B cell (primary cell): Measurements from ENCODE around the gene RGL3.

Experiments used
- EZH2 ChIP-seq: IDR thresholded peaks from 2 replicates; pipeline ENCODE4 v1.6.1; 2012; ENCODE audit warnings: borderline replicate concordance, low read depth, mild to moderate bottlenecking, moderate library complexity, low read length; ENCODE audit not compliant: insufficient read depth, poor library complexity, severe bottlenecking
- TF ChIP-seq, protein P1 (sequence below): fragments of 200-600 bp; IDR thresholded peaks from one replicate; pipeline ENCODE4 v1.8.0; 2022; ENCODE audit warnings: antibody characterized with exemption, mild to moderate bottlenecking

DNA sequence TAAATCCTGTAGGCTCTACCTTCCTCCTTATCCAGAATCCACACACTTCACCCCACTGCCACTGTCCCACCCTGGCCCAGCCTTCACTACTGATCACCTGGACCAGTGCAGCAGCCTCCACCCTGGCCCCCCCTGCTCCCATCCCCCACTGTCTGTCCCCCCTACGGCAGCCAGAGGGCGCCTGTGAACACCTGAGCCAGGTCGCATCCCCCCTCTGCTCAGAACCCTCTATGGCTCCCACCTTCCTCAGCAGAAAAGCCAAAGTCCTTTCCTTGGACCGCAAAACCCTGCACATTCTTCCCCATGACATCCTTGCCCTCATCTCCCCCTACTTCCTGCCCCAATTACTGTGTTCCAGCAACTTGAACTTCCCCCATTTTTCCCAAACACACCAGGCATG is 41.1 kb upstream of the RGL3 start:
- TF ChIP-seq, protein P1, sequence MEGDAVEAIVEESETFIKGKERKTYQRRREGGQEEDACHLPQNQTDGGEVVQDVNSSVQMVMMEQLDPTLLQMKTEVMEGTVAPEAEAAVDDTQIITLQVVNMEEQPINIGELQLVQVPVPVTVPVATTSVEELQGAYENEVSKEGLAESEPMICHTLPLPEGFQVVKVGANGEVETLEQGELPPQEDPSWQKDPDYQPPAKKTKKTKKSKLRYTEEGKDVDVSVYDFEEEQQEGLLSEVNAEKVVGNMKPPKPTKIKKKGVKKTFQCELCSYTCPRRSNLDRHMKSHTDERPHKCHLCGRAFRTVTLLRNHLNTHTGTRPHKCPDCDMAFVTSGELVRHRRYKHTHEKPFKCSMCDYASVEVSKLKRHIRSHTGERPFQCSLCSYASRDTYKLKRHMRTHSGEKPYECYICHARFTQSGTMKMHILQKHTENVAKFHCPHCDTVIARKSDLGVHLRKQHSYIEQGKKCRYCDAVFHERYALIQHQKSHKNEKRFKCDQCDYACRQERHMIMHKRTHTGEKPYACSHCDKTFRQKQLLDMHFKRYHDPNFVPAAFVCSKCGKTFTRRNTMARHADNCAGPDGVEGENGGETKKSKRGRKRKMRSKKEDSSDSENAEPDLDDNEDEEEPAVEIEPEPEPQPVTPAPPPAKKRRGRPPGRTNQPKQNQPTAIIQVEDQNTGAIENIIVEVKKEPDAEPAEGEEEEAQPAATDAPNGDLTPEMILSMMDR, result no peak
- no peak for TF ChIP-seq EZH2
